Pancreas (tissue), 10 donors: ENCODE results near the gene ITPR3. TPM values are rescaled to one million over a fixed set of nuclear protein-coding genes. Genes with fewer than 3 reads are reported as not detected.

ENCODE experiments used
- ATAC-seq, 4 donors: fragments of 200-7000 bp; cut with Tn5 transposase; one replicate each; pipeline versions ENCODE4 v1.8.0 to v1.9.1; 2020; ENCODE audit warnings: mild to moderate bottlenecking in 4 of 4, moderate library complexity in 4 of 4
- DNase-seq, 6 donors: peaks; one replicate each; pipeline ENCODE4 v3.0.0-alpha.2; 2020
- FAIRE-seq: peaks from 2 replicates; lab custom pipeline; 2012; peaks lifted over from hg19 to GRCh38; lab: Jason Lieb, UNC
- H3K27ac ChIP-seq, 4 donors: fragments of 200-600 bp; sonication (generic); 1 replicate in 3 of 4; 2 replicates in 1 of 4; pipeline versions ENCODE4 v1.5.0 to v1.8.0; 2020
- H3K27me3 ChIP-seq, 4 donors: fragments of 200-600 bp; one replicate each; pipeline ENCODE4 v1.8.0; 2021
- H3K36me3 ChIP-seq, 3 donors: fragments of 200-600 bp; sonication (generic) in 1 of 3; one replicate each; pipeline versions ENCODE4 v1.5.0 to v1.8.0; 2020 to 2021
- H3K4me1 ChIP-seq, 3 donors: fragments of 200-600 bp; one replicate each; pipeline ENCODE4 v1.8.0; 2021
- H3K4me3 ChIP-seq, 4 donors: fragments of 200-600 bp; sonication (generic) in 2 of 4; one replicate each; pipeline versions ENCODE4 v1.5.0 to v1.8.0; 2020 to 2021
- H3K9me3 ChIP-seq, 4 donors: fragments of 200-600 bp; one replicate each; pipeline ENCODE4 v1.8.0; 2021
- CTCF ChIP-seq, 4 donors: fragments of 200-600 bp; sonication (generic) in 3 of 4; IDR thresholded peaks; one replicate each; pipeline versions ENCODE4 v1.5.0 to v1.8.0; 2021; ENCODE audit warnings: antibody characterized with exemption in 4 of 4
- WGBS, 2 donors: extraction: QIAGEN DNeasy Blood & Tissue Kit; methylation state at CpG; one replicate each; pipeline ENCODE4 v1.1.7; 2013; 5-methylcytosine and 5-hydroxymethylcytosine counted together
- intact Hi-C, 3 donors: fragments of 100-400 bp; cut with DNase I; formaldehyde crosslinking; loops; one replicate each; pipeline versions ENCODE4 v1.11.1 to v1.14.2; 2022
- polyA plus RNA-seq, 2 donors: library from polyadenylated mRNA; stranded (reverse); fragments of 200-250 nt; gene quantifications; one replicate each; pipeline ENCODE4 v1.2.3, GENCODE V29; 2013
- total RNA-seq, 6 donors: library from RNA; stranded (reverse); fragmentation: NEBNext Ultra II Directional in 4 of 6; extraction: Animal tissue kit (Norgen Biotek cat#: 25700) in 4 of 6; gene quantifications; one replicate each; pipeline versions ENCODE4 v1.2.1 to v1.2.4, GENCODE V29; 2021 to 2023
- donor health status: healthy with polysubstance abuse.
- donor health status: DM: no; HTN: no; CAD: no; lungs with moderate emphysema.
- donor health status: DM: no; HTN: no; CAD: no.
- donor health status: control.
- donor health status: control.
- donor health status: Bipolar disorder and iron deficiency.
- donor health status: DM: yes; HTN: yes; CAD: no.
- donor health status: DM: no; HTN: no; CAD: no.
- donor health status: DM: no; HTN: no; CAD: no.
- donor health status: DM: yes; HTN: yes; CAD: no.

The ITPR3 gene
- total and polyA plus RNA-seq, 8 donors = 9.1 to 20.3 (median 12.9) TPM

GRCh38 chr6:33738153-33738552 lies 117.0 kb downstream of the ITPR3 start:
- no peak for TF ChIP-seq CTCF (IDR thresholded peaks at IDR 0.05)
- ATAC-seq (no peak), DNase-seq (peak in 1 of 6 donors; percentile 35), FAIRE-seq (no peak)
- Histone ChIP-seq H3K36me3 (no peaks in the 10 kb centered on the region), H3K4me1 (peaks cover 0 to 14% (median 10%) of the 10 kb centered on the region in 3 donors), H3K9me3 (no peaks in the 10 kb centered on the region), H3K27me3 (no peaks in the 10 kb centered on the region), H3K4me3 (no peak overlapping the region), H3K27ac (no peak overlapping the region)
- intact Hi-C loops = no loop called here
- 89 to 95% methylated on average over 9 of the region's 9 CpGs for WGBS, 2 donors

- no peaks in the 10 kb centered on the region for H3K36me3 ChIP-seq
- no peak overlapping the region for H3K4me3 ChIP-seq
- 86 to 96% methylated on average over 5 of the region's 5 CpGs for WGBS, 2 donors
- intact Hi-C loops = no loop called here
- no peaks in the 10 kb centered on the region for H3K27me3 ChIP-seq
- ATAC-seq (no peak), FAIRE-seq (no peak), DNase-seq (peak in 1 of 6 donors; percentile 19)
- no peak overlapping the region for H3K27ac ChIP-seq
- no peaks in the 10 kb centered on the region for H3K9me3 ChIP-seq
- H3K4me1 ChIP-seq = peaks cover 0 to 14% (median 14%) of the 10 kb centered on the region in 3 donors
- no peak for TF ChIP-seq CTCF (IDR thresholded peaks at IDR 0.05)
Measured at GRCh38 chr6:33738879-33739278, 117.8 kb downstream of the ITPR3 start.

- Histone ChIP-seq H3K27ac (peak overlapping the region in 3 of 4 donors; percentile 11 to 75 (median 42)), H3K4me1 (peaks cover 0 to 17% (median 15%) of the 10 kb centered on the region in 3 donors), H3K9me3 (no peaks in the 10 kb centered on the region), H3K4me3 (no peak overlapping the region), H3K27me3 (no peaks in the 10 kb centered on the region), H3K36me3 (no peaks in the 10 kb centered on the region)
- FAIRE-seq (no peak), ATAC-seq (peak in 1 of 4 donors; percentile 4), DNase-seq (peak in 1 of 6 donors; percentile 26)
- 69 to 81% methylated on average over 5 of the region's 5 CpGs for WGBS, 2 donors
- intact Hi-C loops = no loop called here
- no peak for TF ChIP-seq CTCF (IDR thresholded peaks at IDR 0.05)
Measured at GRCh38 chr6:33739571-33739970, 118.4 kb downstream of the ITPR3 start.

- H3K27me3 ChIP-seq = no peaks in the 10 kb centered on the region
- peaks cover 0 to 18% (median 17%) of the 10 kb centered on the region in 3 donors for H3K4me1 ChIP-seq
- H3K9me3 ChIP-seq = no peaks in the 10 kb centered on the region
- no peak overlapping the region for H3K4me3 ChIP-seq
- DNase-seq (peak in 2 of 6 donors; percentile 42 to 51), ATAC-seq (peak; percentile 24 to 56 (median 28)), FAIRE-seq (no peak)
- H3K27ac ChIP-seq = peak overlapping the region in 3 of 4 donors; percentile 22 to 75 (median 42)
- intact Hi-C loops = no loop called here
- 60 to 90% methylated on average over 6 of the region's 6 CpGs for WGBS, 2 donors
- no peak for TF ChIP-seq CTCF (IDR thresholded peaks at IDR 0.05)
- H3K36me3 ChIP-seq = no peaks in the 10 kb centered on the region
Measured at GRCh38 chr6:33740204-33740608, 119.1 kb downstream of the ITPR3 start.

GRCh38 chr6:33740794-33741193 lies 119.7 kb downstream of the ITPR3 start:
- H3K4me3 ChIP-seq = no peak overlapping the region
- TF ChIP-seq CTCF (IDR thresholded peaks at IDR 0.05) = no peak
- no peaks in the 10 kb centered on the region for H3K27me3 ChIP-seq
- H3K4me1 ChIP-seq = peaks cover 0 to 18% (median 17%) of the 10 kb centered on the region in 3 donors
- FAIRE-seq = no peak
- peak overlapping the region; percentile 22 to 75 (median 40) for H3K27ac ChIP-seq
- no peaks in the 10 kb centered on the region for H3K36me3 ChIP-seq
- 41 to 42% methylated on average over 5 of the region's 5 CpGs for WGBS, 2 donors
- ATAC-seq = peak; percentile 50 to 61 (median 56)
- intact Hi-C loops = no loop called here
- DNase-seq = peak in 5 of 6 donors; percentile 25 to 63 (median 61)
- H3K9me3 ChIP-seq = no peaks in the 10 kb centered on the region
